Colonic mucosa (tissue), 4 donors: ENCODE data around the gene CLEC16A. TPM values are rescaled to one million over a fixed set of nuclear protein-coding genes. Genes with fewer than 3 reads are reported as not detected.
"Not testable (repeated sequence)": the region's sequence is repeated elsewhere in the genome, so short reads cannot be mapped to it uniquely, and the experiment has no call there.

ENCODE experiments used
- DNase-seq: peaks from one replicate; pipeline ENCODE4 v3.0.0-alpha.2; 2020
- H3K27ac ChIP-seq: fragments of 200-600 bp; one replicate; pipeline ENCODE4 v1.8.0; 2021
- H3K27me3 ChIP-seq: fragments of 200-600 bp; one replicate; pipeline ENCODE4 v1.8.0; 2021
- H3K36me3 ChIP-seq: fragments of 200-600 bp; one replicate; pipeline ENCODE4 v1.8.0; 2021
- H3K4me1 ChIP-seq: fragments of 200-600 bp; one replicate; pipeline ENCODE4 v1.8.0; 2021; ENCODE audit warnings: mild to moderate bottlenecking
- H3K4me3 ChIP-seq: fragments of 200-600 bp; one replicate; pipeline ENCODE4 v1.8.0; 2021
- H3K9ac ChIP-seq, 2 donors: one replicate each; pipeline ENCODE4 v1.7.0; 2013; ENCODE audit warnings: control low read depth in 2 of 2, low read depth in 2 of 2, low read length in 2 of 2
- H3K9me3 ChIP-seq: fragments of 200-600 bp; one replicate; pipeline ENCODE4 v1.8.0; 2021
- CTCF ChIP-seq: fragments of 200-600 bp; IDR thresholded peaks from one replicate; pipeline ENCODE4 v1.8.0; 2022; ENCODE audit warnings: antibody characterized with exemption, mild to moderate bottlenecking
- intact Hi-C: fragments of 100-400 bp; cut with DNase I; formaldehyde crosslinking; loops from one replicate; pipeline ENCODE4 v1.14.1; 2022
- total RNA-seq, 2 donors: library from RNA; stranded (reverse); fragmentation: NEBNext Ultra II Directional in 1 of 2; extraction: Animal tissue kit (Norgen Biotek cat#: 25700) in 1 of 2; gene quantifications; one replicate each; pipeline ENCODE4 v1.2.1, GENCODE V29; 2021
- donor health status: healthy.
- donor health status: DM: no; HTN: no; CAD: no.
- donor health status: DM: no; HTN: no; CAD: no.

CLEC16A gene
- total RNA-seq, 2 donors from 2014 or later: 24.9 to 29.6 TPM

- H3K36me3 ChIP-seq: no peaks in the 10 kb centered on the region
- no peak for TF ChIP-seq CTCF
- no peaks in the 10 kb centered on the region for H3K4me1 ChIP-seq
- H3K27me3 ChIP-seq: no peaks in the 10 kb centered on the region
- no peak overlapping the region for H3K4me3 ChIP-seq
- no peaks in the 10 kb centered on the region for H3K9me3 ChIP-seq
- intact Hi-C loops: loop anchor here (10.0 kb wide), 1 partner anchor 261 kb away; no protein-coding TSS in a partner anchor
- no peak overlapping the region for H3K9ac ChIP-seq
- no peak overlapping the region for H3K27ac ChIP-seq
- DNase-seq: no peak
Observed at GRCh38 chr16:10926094-10926493, 18.3 kb upstream of the CLEC16A start.

- Histone ChIP-seq H3K9me3 (no peaks in the 10 kb centered on the region), H3K4me3 (no peak overlapping the region), H3K9ac (no peak overlapping the region), H3K27ac (no peak overlapping the region), H3K36me3 (no peaks in the 10 kb centered on the region), H3K4me1 (no peaks in the 10 kb centered on the region), H3K27me3 (no peaks in the 10 kb centered on the region)
- TF ChIP-seq CTCF: no peak
- intact Hi-C loops: loop anchor here (10.0 kb wide), 1 partner anchor 262 kb away; no protein-coding TSS in a partner anchor
- DNase-seq: no peak
Observed at GRCh38 chr16:10926867-10927266, 17.5 kb upstream of the CLEC16A start.

GRCh38 chr16:10927497-10928112 is 16.8 kb upstream of the CLEC16A start:
- intact Hi-C loops: loop anchor here (10.0 kb wide), 1 partner anchor 263 kb away; no protein-coding TSS in a partner anchor
- TF ChIP-seq CTCF: no peak
- Histone ChIP-seq H3K36me3 (no peaks in the 10 kb centered on the region), H3K4me3 (no peak overlapping the region), H3K9me3 (no peaks in the 10 kb centered on the region), H3K4me1 (no peaks in the 10 kb centered on the region), H3K27ac (no peak overlapping the region), H3K27me3 (no peaks in the 10 kb centered on the region), H3K9ac (no peak overlapping the region)
- no peak for DNase-seq

GRCh38 chr16:10929097-10929496 is 15.3 kb upstream of the CLEC16A start:
- H3K9me3 ChIP-seq, DNase-seq, H3K27me3 ChIP-seq, H3K4me3 ChIP-seq, H3K27ac ChIP-seq, H3K4me1 ChIP-seq, H3K36me3 ChIP-seq, H3K9ac ChIP-seq: not testable (repeated sequence)
- intact Hi-C loops: loop anchor here (10.0 kb wide), 1 partner anchor 264 kb away; no protein-coding TSS in a partner anchor

GRCh38 chr16:10929853-10930754 is 14.3 kb upstream of the CLEC16A start:
- intact Hi-C loops: loop anchor here (10.0 kb wide), 1 partner anchor 265 kb away; no protein-coding TSS in a partner anchor
- DNase-seq: no peak
- H3K27me3 ChIP-seq: no peaks in the 10 kb centered on the region
- no peak overlapping the region for H3K27ac ChIP-seq
- no peaks in the 10 kb centered on the region for H3K36me3 ChIP-seq
- no peak for TF ChIP-seq CTCF
- no peaks in the 10 kb centered on the region for H3K4me1 ChIP-seq
- no peak overlapping the region for H3K9ac ChIP-seq
- no peak overlapping the region for H3K4me3 ChIP-seq
- H3K9me3 ChIP-seq: no peaks in the 10 kb centered on the region
